ENCODE data around the gene STK26. TPM values are rescaled to one million over a fixed set of nuclear protein-coding genes. Genes with fewer than 3 reads are reported as not detected.
A peak's percentile ranks its signal among the peaks of the same experiment; 100 is the strongest.
"Not testable (repeated sequence)": the region's sequence is repeated elsewhere in the genome, so short reads cannot be mapped to it uniquely, and the experiment has no call there.

Gene STK26
- 66.0 and 72.5 TPM in 2 replicates for total RNA-seq

DNA sequence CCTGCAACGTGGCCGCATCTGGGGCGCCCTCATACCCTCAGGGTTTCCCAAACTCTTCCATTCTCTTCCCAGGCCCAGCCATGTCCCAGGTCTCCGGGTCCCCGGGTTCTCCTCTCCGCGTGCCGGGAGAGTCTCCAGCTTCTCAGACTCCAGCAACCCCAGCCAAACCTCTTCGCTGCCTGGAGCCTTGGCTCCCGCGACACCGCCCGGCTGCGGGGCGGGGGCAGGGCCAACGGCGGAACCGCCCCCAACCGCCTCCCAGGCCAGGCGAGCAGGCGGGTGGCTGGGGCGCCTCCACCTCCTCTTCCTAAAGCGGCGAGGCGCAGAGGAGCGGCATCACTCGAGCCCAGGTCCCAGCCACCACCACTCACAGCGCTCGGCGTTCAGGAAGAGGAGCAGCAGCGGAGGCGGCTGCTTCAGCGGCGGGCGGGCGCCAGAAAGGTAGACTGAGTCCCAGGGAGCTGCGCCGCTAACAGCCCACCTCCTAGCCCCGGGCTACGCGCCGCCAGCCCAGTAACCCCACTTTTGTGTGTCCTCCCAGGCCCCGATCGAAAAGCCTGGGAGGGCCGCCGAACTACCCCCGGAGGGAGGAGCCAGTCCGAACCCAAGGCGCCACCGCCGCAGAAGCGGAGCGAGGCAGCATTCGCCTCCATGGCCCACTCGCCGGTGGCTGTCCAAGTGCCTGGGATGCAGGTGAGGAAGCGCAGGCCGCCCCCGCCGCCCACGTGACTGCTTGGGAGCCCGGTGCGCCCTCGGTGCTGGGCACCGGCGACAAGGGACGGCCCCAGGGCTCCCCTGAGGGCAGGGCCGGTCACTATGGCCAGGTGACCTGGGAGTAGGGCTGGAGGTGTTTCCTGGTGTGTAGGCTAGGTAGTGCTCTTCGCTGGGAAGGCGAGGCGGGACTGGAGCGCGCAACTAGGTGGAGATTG is at the start of gene STK26:
STK26 (plus strand) TSS at position 336 of the 929 bp plus-strand sequence; CDS start at position 652, 316 bp downstream.
- DNase-seq, result peak; percentile 94
- Mint-ChIP-seq H3K36me3 (ENCODE audit: low read depth) (peaks cover 10% of the 10 kb centered on the region), H3K9me3 (no peaks in the 10 kb centered on the region), H3K27ac (peak within 1 kb of the TSS; percentile 95), H3K4me3 (peak within 1 kb of the TSS; percentile 95), H3K4me1 (peaks cover 15% of the 10 kb centered on the region), H3K27me3 (no peaks in the 10 kb centered on the region)
- intact Hi-C loops (cut with micrococcal nuclease), result loop anchor here (2.0 to 10.0 kb wide), 4 partner anchors 36 to 466 kb away; partner anchors contain the start of gene MBNL3

GRCh38 chrX:131975851-131976250 is 47.3 kb upstream of the STK26 start:
- DNase-seq, result no peak
- Mint-ChIP-seq H3K9me3 (no peaks in the 10 kb centered on the region), H3K27me3 (no peaks in the 10 kb centered on the region), H3K4me1 (peaks cover 3% of the 10 kb centered on the region), H3K4me3 (no peak overlapping the region), H3K36me3 (ENCODE audit: low read depth) (no peaks in the 10 kb centered on the region), H3K27ac (no peak overlapping the region)
- intact Hi-C loops (cut with micrococcal nuclease), result no loop called here

DNA sequence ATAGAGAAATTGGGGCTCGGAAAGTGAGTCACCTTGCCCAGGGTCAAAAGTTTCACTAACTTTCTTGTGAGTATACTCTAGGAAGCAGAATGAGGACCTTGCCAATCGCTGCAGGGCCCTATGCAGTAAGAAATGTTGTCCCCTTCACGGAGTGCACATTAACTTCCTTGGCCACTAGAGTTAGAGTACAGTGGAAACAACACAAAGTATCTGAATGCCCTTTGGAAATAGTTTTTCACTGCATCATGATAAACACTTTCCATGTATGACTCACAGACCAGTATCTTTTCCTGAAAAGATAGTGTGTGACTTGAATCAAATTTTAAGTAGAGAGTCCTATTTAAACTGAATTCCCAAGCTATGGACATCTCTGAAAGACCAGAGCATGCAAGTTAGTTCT is 45.5 kb upstream of the STK26 start:
- H3K36me3 Mint-ChIP-seq (ENCODE audit: low read depth), result no peaks in the 10 kb centered on the region
- intact Hi-C loops (cut with micrococcal nuclease), result no loop called here
- no peak for DNase-seq
- H3K27ac Mint-ChIP-seq, result no peak overlapping the region
- H3K4me3 Mint-ChIP-seq, result no peak overlapping the region
- no peaks in the 10 kb centered on the region for H3K9me3 Mint-ChIP-seq
- peaks cover 3% of the 10 kb centered on the region for H3K4me1 Mint-ChIP-seq
- no peaks in the 10 kb centered on the region for H3K27me3 Mint-ChIP-seq

DNA sequence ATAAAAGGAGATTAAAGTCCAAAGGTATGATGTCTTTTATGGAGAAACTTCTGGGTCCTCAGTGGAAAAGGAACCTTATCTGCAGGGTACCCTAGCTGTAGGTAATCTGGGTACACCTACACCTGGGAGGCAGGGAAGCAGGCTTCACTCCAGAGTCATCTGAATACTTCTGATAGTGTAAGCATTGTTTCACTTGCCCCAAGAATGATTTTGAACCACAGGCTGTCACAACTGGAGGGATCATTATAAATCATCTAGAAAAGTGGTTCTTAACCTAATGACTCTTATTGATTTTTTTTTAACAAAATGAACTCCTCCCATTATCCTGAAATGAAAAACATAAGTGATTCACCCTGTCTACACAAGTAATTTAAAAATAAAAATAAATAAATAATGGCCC is 44.0 kb upstream of the STK26 start:
- Mint-ChIP-seq H3K27ac (no peak overlapping the region), H3K4me1 (peaks cover 6% of the 10 kb centered on the region), H3K36me3 (ENCODE audit: low read depth) (no peaks in the 10 kb centered on the region), H3K27me3 (no peaks in the 10 kb centered on the region), H3K4me3 (no peak overlapping the region), H3K9me3 (no peaks in the 10 kb centered on the region)
- intact Hi-C loops (cut with micrococcal nuclease), result no loop called here
- no peak for DNase-seq

DNA sequence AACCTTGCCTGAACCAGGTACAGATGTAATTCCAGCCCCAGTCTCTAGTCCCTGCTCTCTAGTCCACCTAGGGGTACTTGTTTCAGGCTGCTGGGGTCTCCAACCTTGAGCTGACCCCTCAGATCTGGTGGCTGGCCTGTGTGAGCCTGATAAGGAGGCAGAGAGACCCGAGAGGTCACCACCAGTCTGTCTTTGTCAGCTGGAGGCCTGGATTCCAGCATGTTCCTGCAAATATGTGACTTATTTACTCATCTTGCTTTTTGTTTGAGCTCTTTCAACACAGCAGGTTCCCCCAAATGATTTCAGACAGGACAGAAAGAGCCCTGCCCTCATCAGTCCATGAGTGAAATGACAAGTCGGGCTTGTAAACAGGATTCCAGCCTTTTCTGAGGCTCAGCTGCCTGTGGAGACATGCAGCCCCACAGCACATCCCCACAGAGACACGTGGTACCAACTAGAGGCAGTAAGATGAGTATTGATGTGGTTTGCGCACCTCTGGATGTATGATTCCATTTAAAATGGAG is 37.5 kb upstream of the STK26 start:
- DNase-seq, result peak; percentile 60
- intact Hi-C loops (cut with micrococcal nuclease), result loop anchor here (2.0 kb wide), 2 partner anchors 15 to 37 kb away; partner anchors contain the start of gene STK26
- Mint-ChIP-seq H3K27me3 (no peaks in the 10 kb centered on the region), H3K36me3 (ENCODE audit: low read depth) (peaks cover under 1% of the 10 kb centered on the region), H3K9me3 (no peaks in the 10 kb centered on the region), H3K4me3 (peak overlapping the region; percentile 21), H3K27ac (peak overlapping the region; percentile 80), H3K4me1 (peaks cover 25% of the 10 kb centered on the region)

GRCh38 chrX:131987252-131987651 is 35.9 kb upstream of the STK26 start:
- Mint-ChIP-seq H3K9me3 (peaks cover 5% of the 10 kb centered on the region), H3K4me3 (peak overlapping the region; percentile 70), H3K27me3 (no peaks in the 10 kb centered on the region), H3K36me3 (ENCODE audit: low read depth) (peaks cover 4% of the 10 kb centered on the region), H3K27ac (peak overlapping the region; percentile 96), H3K4me1 (peaks cover 25% of the 10 kb centered on the region)
- intact Hi-C loops (cut with micrococcal nuclease), result loop anchor here (1.0 to 2.0 kb wide), 3 partner anchors 14 to 36 kb away; partner anchors contain the start of gene STK26
- DNase-seq, result peak; percentile 73

GRCh38 chrX:131988236-131988635 is 34.9 kb upstream of the STK26 start:
- intact Hi-C loops (cut with micrococcal nuclease), result no loop called here
- no peak overlapping the region for H3K4me3 Mint-ChIP-seq
- no peak for DNase-seq
- H3K27me3 Mint-ChIP-seq, result no peaks in the 10 kb centered on the region
- peaks cover 8% of the 10 kb centered on the region for H3K9me3 Mint-ChIP-seq
- peaks cover 22% of the 10 kb centered on the region for H3K4me1 Mint-ChIP-seq
- peak overlapping the region; percentile 15 for H3K27ac Mint-ChIP-seq
- H3K36me3 Mint-ChIP-seq (ENCODE audit: low read depth), result peaks cover 4% of the 10 kb centered on the region

DNA sequence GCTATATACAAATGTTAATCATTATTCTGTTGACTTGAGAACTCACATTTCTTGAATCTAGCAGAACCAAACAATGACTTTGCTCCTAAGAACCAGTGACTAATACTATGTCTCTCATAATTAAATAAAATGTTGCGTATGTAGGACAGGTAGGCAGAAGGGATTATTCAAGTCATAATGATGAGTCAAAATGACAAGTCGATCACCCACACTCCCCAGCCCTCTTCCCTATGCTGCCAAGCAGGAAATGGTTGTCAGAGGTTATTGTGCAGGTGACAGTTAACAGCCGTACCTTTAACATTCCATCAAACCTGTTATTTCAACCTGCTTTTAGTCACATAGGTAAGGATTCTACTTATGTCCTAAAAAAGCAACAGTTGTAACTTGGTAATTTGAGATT is 22.0 kb upstream of the STK26 start:
- no peak for DNase-seq
- Mint-ChIP-seq H3K4me1 (peaks cover 16% of the 10 kb centered on the region), H3K9me3 (peaks cover 4% of the 10 kb centered on the region), H3K27ac (no peak overlapping the region), H3K27me3 (no peaks in the 10 kb centered on the region), H3K4me3 (no peak overlapping the region), H3K36me3 (ENCODE audit: low read depth) (no peaks in the 10 kb centered on the region)
- intact Hi-C loops (cut with micrococcal nuclease), result loop anchor here (2.0 kb wide), 2 partner anchors 14 to 16 kb away; no protein-coding TSS in a partner anchor

- H3K27ac Mint-ChIP-seq, result no peak overlapping the region
- intact Hi-C loops (cut with micrococcal nuclease), result no loop called here
- H3K9me3 Mint-ChIP-seq, result peaks cover 4% of the 10 kb centered on the region
- H3K27me3 Mint-ChIP-seq, result no peaks in the 10 kb centered on the region
- H3K4me3 Mint-ChIP-seq, result no peak overlapping the region
- H3K36me3 Mint-ChIP-seq (ENCODE audit: low read depth), result no peaks in the 10 kb centered on the region
- H3K4me1 Mint-ChIP-seq, result peaks cover 19% of the 10 kb centered on the region
- DNase-seq, result no peak
Measured at GRCh38 chrX:132004728-132005127, 18.4 kb upstream of the STK26 start.

DNA sequence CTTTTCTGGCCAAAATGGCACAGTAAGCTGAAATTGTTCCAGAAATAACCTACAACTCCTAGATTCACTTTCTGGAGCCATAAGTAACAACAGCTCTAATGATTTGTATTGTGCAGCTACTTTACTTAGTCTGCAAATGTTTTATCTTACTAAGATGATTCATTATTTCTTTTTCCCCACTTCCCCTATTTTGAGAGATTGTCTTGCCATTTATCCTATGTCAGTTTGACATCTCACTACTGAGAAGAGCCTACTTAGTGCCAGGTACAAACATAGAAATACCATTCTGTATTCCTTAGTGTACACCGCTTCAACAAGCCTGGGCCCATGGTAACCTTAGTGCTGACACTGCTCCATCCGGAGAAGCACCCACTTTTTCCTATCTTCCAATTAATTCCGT is 13.8 kb upstream of the STK26 start:
- Mint-ChIP-seq H3K4me3 (no peak overlapping the region), H3K27ac (no peak overlapping the region), H3K4me1 (peaks cover 6% of the 10 kb centered on the region), H3K27me3 (no peaks in the 10 kb centered on the region), H3K36me3 (ENCODE audit: low read depth) (no peaks in the 10 kb centered on the region), H3K9me3 (no peaks in the 10 kb centered on the region)
- DNase-seq, result no peak
- intact Hi-C loops (cut with micrococcal nuclease), result no loop called here

- H3K27me3 Mint-ChIP-seq; H3K27ac Mint-ChIP-seq; DNase-seq; H3K9me3 Mint-ChIP-seq; H3K4me1 Mint-ChIP-seq; intact Hi-C loops (cut with micrococcal nuclease); H3K4me3 Mint-ChIP-seq; H3K36me3 Mint-ChIP-seq (ENCODE audit: low read depth): not testable (repeated sequence)
Measured at GRCh38 chrX:132010213-132010612, 12.9 kb upstream of the STK26 start.

DNA sequence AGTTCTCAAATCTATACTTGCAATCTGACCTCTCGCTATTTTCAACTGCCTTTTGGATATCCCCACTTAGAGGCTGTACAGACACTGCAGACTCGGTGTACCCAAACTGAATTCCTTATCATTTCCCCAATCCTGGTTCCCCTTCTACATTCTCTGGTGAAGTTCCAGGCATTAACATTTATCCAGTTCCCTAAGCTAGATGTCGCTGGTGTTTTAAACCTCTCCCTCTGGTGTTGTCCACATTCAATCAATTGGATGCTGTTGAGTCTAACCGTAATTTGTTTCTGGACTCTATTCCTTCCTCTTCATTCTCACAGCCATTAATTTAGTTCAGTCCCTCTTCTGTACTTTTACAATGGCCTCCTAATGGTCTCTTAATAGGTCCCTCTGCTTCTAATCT is 7.2 kb upstream of the STK26 start:
- Mint-ChIP-seq H3K27ac (no peak overlapping the region), H3K4me1 (peaks cover 16% of the 10 kb centered on the region), H3K4me3 (no peak overlapping the region), H3K36me3 (ENCODE audit: low read depth) (no peaks in the 10 kb centered on the region), H3K27me3 (no peaks in the 10 kb centered on the region), H3K9me3 (no peaks in the 10 kb centered on the region)
- DNase-seq, result no peak
- intact Hi-C loops (cut with micrococcal nuclease), result loop anchor here (2.0 kb wide), 1 partner anchor 15 kb away; no protein-coding TSS in a partner anchor

DNA sequence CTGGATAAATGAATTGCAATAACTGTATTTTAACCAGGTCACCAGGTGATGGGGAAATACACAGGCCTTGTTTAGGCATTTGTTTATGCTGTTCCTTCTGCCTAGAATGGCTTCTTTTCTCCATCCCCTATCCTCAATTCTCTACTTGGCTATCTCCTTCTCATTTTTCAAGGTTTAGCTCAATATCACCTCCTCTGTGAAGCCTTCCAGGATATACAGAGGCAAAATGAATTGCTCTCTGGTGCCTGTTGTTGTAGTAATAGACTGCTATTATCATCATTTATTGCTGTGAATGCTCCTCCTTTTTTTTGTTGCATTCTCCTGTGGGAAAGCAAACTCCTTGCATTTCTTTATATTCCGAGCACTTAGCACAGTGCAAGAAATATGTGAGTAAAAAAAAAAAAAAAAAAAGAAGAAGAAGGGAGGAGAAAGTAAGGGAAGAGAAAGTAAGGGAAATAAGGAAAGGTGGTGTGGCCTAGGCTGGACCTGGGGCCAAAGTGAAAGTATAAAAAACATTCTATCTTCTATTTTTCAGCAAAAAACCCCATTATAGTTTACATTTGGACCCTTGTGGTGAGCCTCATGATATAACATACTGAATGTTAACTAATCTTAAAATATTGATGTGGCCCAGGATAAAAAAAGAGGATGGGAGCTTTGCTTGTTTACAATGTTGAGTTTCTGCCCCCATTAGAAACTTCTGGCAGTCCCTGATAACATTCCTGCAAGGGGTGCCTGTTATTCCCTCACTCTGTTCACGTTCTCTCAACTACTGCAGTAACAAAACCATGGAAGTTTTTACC is 6.3 kb upstream of the STK26 start:
- DNase-seq, result no peak
- Mint-ChIP-seq H3K27ac (peak overlapping the region; percentile 82), H3K4me1 (peaks cover 20% of the 10 kb centered on the region), H3K36me3 (ENCODE audit: low read depth) (no peaks in the 10 kb centered on the region), H3K4me3 (peak overlapping the region; percentile 49), H3K9me3 (no peaks in the 10 kb centered on the region), H3K27me3 (no peaks in the 10 kb centered on the region)
- intact Hi-C loops (cut with micrococcal nuclease), result loop anchor here (1.0 to 2.0 kb wide), 2 partner anchors 16 to 30 kb away; no protein-coding TSS in a partner anchor

Data from activated CD4-positive, alpha-beta T cell treated with anti-CD3 and anti-CD28 coated beads, Interleukin-2, amount 10 ng/mL, durations not matched to agents 24 days and 14 days (primary cell).